K562 (cell line): Measurements from ENCODE around the gene AGK. TPM values are rescaled to one million over a fixed set of nuclear protein-coding genes. Genes with fewer than 3 reads are reported as not detected.

ENCODE experiments used
- ASH1L ChIP-seq: fragments of 450-650 bp; IDR thresholded peaks from 2 replicates; pipeline ENCODE4 v1.6.1; 2018; ENCODE audit warnings: borderline replicate concordance, mild to moderate bottlenecking, low read depth; ENCODE audit not compliant: partially characterized antibody
- ERF ChIP-seq: fragments of 450-650 bp; formaldehyde crosslinking; IDR thresholded peaks from 2 replicates; pipeline ENCODE4 v1.4.0; 2020; ENCODE audit warnings: mild to moderate bottlenecking, mixed read lengths
- MYC ChIP-seq, 2 experiments: fragments of 250-450 bp in 1 of 2; sonication (Bioruptor Pico) in 1 of 2; IDR thresholded peaks; 2 replicates each; pipeline versions ENCODE4 v1.5.1 to v1.6.1; 2012 to 2021; ENCODE audit warnings: low read depth in 2 of 2, borderline replicate concordance in 1 of 2, improper control_type of control experiment in 1 of 2, low read length in 1 of 2, mild to moderate bottlenecking in 1 of 2, moderate library complexity in 1 of 2
- NEUROD1 ChIP-seq: fragments of 150-350 bp; IDR thresholded peaks from 2 replicates; pipeline ENCODE4 v1.6.1; 2014; ENCODE audit warnings: borderline replicate concordance, low read length, low read depth; ENCODE audit not compliant: partially characterized antibody
- NFYB ChIP-seq: IDR thresholded peaks from 2 replicates; pipeline ENCODE4 v1.6.1; 2011; ENCODE audit warnings: mild to moderate bottlenecking, moderate library complexity; ENCODE audit not compliant: insufficient read length; ENCODE audit errors: extremely low read depth
- PHF20 ChIP-seq: fragments of 450-650 bp; IDR thresholded peaks from 2 replicates; pipeline ENCODE4 v1.6.1; 2018; ENCODE audit not compliant: partially characterized antibody
- PYGO2 ChIP-seq: fragments of 450-650 bp; IDR thresholded peaks from 2 replicates; pipeline ENCODE4 v1.6.1; 2016; ENCODE audit warnings: mild to moderate bottlenecking, missing genetic modification characterization, moderate library complexity, missing compliant biosample characterization
- RBBP5 ChIP-seq: fragments of 200-600 bp; sonication (generic); IDR thresholded peaks from 2 replicates; pipeline ENCODE4 v1.6.1; 2012; ENCODE audit warnings: borderline replicate concordance, mild to moderate bottlenecking, low read length, control low read depth, inconsistent platforms; ENCODE audit not compliant: insufficient read depth, poor library complexity, severe bottlenecking
- RBM34 ChIP-seq: fragments of 200-400 bp; formaldehyde crosslinking; IDR thresholded peaks from 2 replicates; pipeline ENCODE4 v1.6.1; 2018; ENCODE audit warnings: low read length, borderline replicate concordance; ENCODE audit not compliant: insufficient read depth
- SETDB1 ChIP-seq: IDR thresholded peaks from one replicate; pipeline ENCODE4 v1.6.1; 2012; ENCODE audit warnings: low read length, control low read depth, inconsistent platforms
- SMARCB1 ChIP-seq: IDR thresholded peaks from 2 replicates; pipeline ENCODE4 v1.6.1; 2011; ENCODE audit warnings: improper control_type of control experiment, low read depth; ENCODE audit not compliant: insufficient read length
- STAT5B ChIP-seq: fragments of 250-450 bp; sonication (Bioruptor Pico); IDR thresholded peaks from 2 replicates; pipeline ENCODE4 v1.8.0; 2021; ENCODE audit warnings: mild to moderate bottlenecking, inconsistent platforms
- SUPT5H ChIP-seq: fragments of 450-650 bp; IDR thresholded peaks from 2 replicates; pipeline ENCODE4 v1.6.1; 2016
- polyA plus RNA-seq, 8 experiments: library from polyadenylated mRNA; depleted of rRNA in 4 of 8; stranded (reverse) in 5 of 8; unstranded in 3 of 8; fragments of >200 nt; fragmentation: Nextera tagmentation in 2 of 8; fragmentation: Illumina TruSeq in 1 of 8; extraction: Ambion mirVana in 2 of 8; extraction: Trizol in 1 of 8; gene quantifications; 2 replicates each; pipeline versions ENCODE4 v1.2.1 to v1.2.3, GENCODE V29; 2011 to 2014; ENCODE audit warnings: inconsistent platforms in 1 of 8, missing spikeins in 1 of 8
- total RNA-seq, 7 experiments: library from RNA; depleted of rRNA in 6 of 7; stranded (reverse); fragments of >200 nt in 6 of 7; fragmentation: Illumina TruSeq in 2 of 7; extraction: Trizol in 2 of 7; gene quantifications; 2 replicates each; pipeline versions ENCODE4 v1.2.1 to v1.2.3, GENCODE V29; 2011 to 2021; ENCODE audit warnings: low replicate concordance in 1 of 7
- TF ChIP-seq, protein P1 (sequence below): sonication (generic); formaldehyde crosslinking; IDR thresholded peaks from 2 replicates; pipeline ENCODE4 v1.8.0; 2023; ENCODE audit warnings: mild to moderate bottlenecking, missing genetic modification reagents
- TF ChIP-seq, protein P2 (sequence below): fragments of 200-400 bp; formaldehyde crosslinking; IDR thresholded peaks from 2 replicates; pipeline ENCODE4 v1.6.1; 2017; ENCODE audit warnings: mild to moderate bottlenecking, low read depth, low read length, moderate library complexity
- TF ChIP-seq, protein P3 (sequence below): fragments of 450-650 bp; IDR thresholded peaks from 2 replicates; pipeline ENCODE4 v1.6.1; 2018; ENCODE audit warnings: mild to moderate bottlenecking, low read depth; ENCODE audit not compliant: partially characterized antibody
- TF ChIP-seq, protein P4 (sequence below): fragments of 250-450 bp; sonication (Bioruptor Pico); IDR thresholded peaks from 2 replicates; pipeline ENCODE4 v1.4.0; 2020
- TF ChIP-seq, protein P5 (sequence below), 2 experiments: fragments of 250-450 bp in 1 of 2; fragments of 450-650 bp in 1 of 2; sonication (Bioruptor Pico) in 1 of 2; IDR thresholded peaks; 2 replicates each; pipeline versions ENCODE4 v1.6.1 to v1.8.0; 2016 to 2021; ENCODE audit warnings: mild to moderate bottlenecking in 2 of 2, moderate library complexity in 2 of 2, missing compliant biosample characterization in 1 of 2, missing genetic modification characterization in 1 of 2
- TF ChIP-seq, protein P6 (sequence below): fragments of 250-450 bp; sonication (Bioruptor Pico); IDR thresholded peaks from 2 replicates; pipeline ENCODE4 v1.8.0; 2022; ENCODE audit warnings: moderate library complexity, mild to moderate bottlenecking, inconsistent platforms

Gene AGK
- total and polyA plus RNA-seq, 9 of the 15 experiments (the other 6 are each of a cell fraction or from before 2014, with no cell fraction given), result 50.7 to 128 (median 71.8) TPM

DNA sequence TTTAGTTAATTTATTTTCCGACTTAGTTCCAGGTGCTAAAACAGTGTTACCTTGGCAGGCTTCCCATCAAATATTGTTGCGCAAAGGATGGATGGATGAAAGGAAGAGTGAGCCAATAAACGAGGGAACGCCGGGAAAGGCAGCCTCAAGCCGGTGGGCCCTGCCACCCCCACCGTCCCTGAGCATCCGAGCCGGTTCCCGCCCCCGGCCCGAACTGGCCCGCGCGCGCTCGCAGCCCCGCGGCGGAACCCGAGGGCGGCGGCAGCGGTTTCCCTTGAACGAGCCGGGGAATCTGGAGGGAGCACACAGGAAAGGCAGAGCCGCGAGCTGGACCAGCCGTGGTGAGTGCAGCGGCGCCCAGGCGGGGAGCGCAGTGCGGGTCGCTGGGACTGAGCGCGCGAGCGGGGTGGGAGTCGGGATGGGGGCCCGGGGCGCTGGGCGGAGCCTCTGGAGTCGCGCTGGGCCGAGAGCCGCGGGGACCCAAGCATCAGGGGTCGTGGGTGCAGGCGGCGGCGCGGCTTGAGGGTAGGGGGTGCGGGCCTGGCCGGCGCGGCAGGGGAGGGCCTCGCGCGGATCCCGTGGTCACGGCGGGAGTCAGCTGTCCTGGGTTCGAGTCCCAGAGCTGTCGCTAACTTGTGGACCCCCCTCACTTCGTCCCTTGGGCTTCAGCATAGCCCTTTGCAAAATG lies at the start of gene AGK (continued):
- TF ChIP-seq PYGO2 (tag) (no peak), SETDB1 (no peak), ASH1L (no peak), MYC (IDR thresholded peaks at IDR 0.05; ENCODE audit: low read depth, low read length) (peak; percentile 89), MYC (CRISPR knock-in tag; IDR thresholded peaks at IDR 0.05; ENCODE audit: borderline replicate concordance, low read depth) (no peak), SMARCB1 (no peak), RBBP5 (peak; percentile 99), NFYB (no peak), STAT5B (no peak), ERF (peak; percentile 63; the same call in 1 of the 2 replicates), PHF20 (peak; percentile 97), RBM34 (no peak), SUPT5H (peak; percentile 97), NEUROD1 (peak; percentile 94)
- TF ChIP-seq, protein P1, sequence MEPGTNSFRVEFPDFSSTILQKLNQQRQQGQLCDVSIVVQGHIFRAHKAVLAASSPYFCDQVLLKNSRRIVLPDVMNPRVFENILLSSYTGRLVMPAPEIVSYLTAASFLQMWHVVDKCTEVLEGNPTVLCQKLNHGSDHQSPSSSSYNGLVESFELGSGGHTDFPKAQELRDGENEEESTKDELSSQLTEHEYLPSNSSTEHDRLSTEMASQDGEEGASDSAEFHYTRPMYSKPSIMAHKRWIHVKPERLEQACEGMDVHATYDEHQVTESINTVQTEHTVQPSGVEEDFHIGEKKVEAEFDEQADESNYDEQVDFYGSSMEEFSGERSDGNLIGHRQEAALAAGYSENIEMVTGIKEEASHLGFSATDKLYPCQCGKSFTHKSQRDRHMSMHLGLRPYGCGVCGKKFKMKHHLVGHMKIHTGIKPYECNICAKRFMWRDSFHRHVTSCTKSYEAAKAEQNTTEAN, result peak; percentile 66; the same call in 1 of the 2 replicates
- TF ChIP-seq, protein P2, sequence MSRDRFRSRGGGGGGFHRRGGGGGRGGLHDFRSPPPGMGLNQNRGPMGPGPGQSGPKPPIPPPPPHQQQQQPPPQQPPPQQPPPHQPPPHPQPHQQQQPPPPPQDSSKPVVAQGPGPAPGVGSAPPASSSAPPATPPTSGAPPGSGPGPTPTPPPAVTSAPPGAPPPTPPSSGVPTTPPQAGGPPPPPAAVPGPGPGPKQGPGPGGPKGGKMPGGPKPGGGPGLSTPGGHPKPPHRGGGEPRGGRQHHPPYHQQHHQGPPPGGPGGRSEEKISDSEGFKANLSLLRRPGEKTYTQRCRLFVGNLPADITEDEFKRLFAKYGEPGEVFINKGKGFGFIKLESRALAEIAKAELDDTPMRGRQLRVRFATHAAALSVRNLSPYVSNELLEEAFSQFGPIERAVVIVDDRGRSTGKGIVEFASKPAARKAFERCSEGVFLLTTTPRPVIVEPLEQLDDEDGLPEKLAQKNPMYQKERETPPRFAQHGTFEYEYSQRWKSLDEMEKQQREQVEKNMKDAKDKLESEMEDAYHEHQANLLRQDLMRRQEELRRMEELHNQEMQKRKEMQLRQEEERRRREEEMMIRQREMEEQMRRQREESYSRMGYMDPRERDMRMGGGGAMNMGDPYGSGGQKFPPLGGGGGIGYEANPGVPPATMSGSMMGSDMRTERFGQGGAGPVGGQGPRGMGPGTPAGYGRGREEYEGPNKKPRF, result no peak
- TF ChIP-seq, protein P3, sequence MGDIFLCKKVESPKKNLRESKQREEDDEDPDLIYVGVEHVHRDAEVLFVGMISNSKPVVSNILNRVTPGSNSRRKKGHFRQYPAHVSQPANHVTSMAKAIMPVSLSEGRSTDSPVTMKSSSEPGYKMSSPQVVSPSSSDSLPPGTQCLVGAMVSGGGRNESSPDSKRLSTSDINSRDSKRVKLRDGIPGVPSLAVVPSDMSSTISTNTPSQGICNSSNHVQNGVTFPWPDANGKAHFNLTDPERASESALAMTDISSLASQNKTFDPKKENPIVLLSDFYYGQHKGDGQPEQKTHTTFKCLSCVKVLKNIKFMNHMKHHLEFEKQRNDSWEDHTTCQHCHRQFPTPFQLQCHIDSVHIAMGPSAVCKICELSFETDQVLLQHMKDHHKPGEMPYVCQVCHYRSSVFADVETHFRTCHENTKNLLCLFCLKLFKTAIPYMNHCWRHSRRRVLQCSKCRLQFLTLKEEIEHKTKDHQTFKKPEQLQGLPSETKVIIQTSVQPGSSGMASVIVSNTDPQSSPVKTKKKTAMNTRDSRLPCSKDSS, result no peak
- TF ChIP-seq, protein P4, sequence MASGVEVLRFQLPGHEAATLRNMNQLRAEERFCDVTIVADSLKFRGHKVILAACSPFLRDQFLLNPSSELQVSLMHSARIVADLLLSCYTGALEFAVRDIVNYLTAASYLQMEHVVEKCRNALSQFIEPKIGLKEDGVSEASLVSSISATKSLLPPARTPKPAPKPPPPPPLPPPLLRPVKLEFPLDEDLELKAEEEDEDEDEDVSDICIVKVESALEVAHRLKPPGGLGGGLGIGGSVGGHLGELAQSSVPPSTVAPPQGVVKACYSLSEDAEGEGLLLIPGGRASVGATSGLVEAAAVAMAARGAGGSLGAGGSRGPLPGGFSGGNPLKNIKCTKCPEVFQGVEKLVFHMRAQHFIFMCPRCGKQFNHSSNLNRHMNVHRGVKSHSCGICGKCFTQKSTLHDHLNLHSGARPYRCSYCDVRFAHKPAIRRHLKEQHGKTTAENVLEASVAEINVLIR, result no peak
- TF ChIP-seq, protein P5, sequence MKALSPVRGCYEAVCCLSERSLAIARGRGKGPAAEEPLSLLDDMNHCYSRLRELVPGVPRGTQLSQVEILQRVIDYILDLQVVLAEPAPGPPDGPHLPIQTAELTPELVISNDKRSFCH (CRISPR knock-in tag; IDR thresholded peaks at IDR 0.05), result no peak
- TF ChIP-seq, protein P5 (tag; IDR thresholded peaks at IDR 0.05), result peak; percentile 91
- TF ChIP-seq, protein P6, sequence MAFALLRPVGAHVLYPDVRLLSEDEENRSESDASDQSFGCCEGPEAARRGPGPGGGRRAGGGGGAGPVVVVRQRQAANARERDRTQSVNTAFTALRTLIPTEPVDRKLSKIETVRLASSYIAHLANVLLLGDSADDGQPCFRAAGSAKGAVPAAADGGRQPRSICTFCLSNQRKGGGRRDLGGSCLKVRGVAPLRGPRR (CRISPR knock-in tag), result no peak
